SIG-M5 (cell line): ENCODE data around the gene GOLGA7B.

ENCODE experiments used
- DNase-seq: peaks from one replicate; lab custom pipeline; 2025; lab: John Stamatoyannopoulos, UW

GOLGA7B gene

DNA sequence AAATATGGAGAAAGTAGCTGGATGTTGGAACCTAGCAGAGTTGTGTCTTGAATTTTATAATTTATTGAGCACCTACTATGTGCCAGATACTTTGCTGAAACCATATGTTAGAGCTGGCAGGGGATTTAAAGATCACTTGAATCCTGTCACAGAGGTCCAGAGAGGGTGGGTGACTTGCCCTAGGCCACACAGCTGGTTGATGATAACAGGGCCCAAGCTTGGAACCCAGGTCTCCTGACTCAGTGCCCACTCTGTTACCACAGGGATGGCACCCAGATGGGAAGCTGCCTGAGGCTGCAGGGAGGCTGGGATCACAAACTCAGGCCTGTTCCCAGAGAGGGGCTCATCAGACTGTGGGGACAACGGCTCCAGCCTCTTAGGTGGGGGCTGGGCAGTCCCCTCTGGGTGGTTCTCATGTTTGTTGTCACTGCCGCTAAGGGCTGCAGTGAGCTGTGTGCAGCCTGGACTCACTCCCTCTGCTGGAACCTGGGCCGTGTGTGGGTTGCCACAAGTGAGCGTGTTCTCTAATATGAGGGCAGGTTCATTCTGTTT is 18.6 kb downstream of the GOLGA7B start:
- DNase-seq, result no peak

DNA sequence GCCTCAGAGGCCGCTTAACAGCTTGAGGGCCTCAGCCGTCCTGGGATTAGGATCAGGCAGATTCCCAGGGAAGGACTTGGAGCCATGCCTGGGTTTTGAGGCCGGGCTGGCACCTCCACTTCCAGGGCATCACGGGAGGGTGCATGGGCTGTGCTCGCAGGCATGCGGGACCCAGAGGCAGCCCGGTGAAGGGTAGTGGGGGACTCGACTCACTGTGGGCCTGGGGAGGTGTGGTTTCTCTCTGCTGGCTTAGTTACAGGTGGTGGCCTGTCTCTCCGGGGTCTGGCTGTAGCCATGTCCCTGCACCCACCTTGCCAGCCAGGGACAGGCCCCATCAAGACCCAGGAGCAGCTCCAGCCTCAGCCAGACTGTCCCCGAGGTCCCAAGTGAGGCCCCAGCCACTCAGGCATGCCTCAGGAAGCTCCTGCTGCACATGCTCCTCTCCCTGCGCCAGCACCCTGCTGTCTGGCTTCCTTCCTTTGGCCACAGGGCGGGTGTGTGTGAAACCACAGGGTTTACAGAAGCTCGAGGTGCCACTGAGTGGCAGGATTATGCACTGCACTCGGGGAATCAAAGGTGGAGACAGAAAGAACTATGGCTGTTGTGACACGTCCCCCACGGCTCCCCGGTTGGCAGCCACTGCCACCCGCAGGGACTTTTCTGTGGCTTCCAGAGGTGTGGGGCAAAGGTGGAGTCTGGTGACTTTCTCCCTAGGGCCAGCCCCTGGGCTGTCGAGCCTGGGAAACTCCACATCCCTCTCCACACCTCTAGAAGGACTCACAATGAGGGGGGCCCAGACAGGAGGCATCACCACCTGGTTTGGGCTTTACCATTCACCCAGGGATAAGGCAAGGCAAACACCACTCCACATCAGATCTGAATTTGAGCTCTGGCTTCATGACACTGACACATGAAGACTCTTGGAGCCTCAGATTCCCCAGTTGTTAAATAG is 19.7 kb downstream of the GOLGA7B start:
- peak; percentile 36 for DNase-seq

DNA sequence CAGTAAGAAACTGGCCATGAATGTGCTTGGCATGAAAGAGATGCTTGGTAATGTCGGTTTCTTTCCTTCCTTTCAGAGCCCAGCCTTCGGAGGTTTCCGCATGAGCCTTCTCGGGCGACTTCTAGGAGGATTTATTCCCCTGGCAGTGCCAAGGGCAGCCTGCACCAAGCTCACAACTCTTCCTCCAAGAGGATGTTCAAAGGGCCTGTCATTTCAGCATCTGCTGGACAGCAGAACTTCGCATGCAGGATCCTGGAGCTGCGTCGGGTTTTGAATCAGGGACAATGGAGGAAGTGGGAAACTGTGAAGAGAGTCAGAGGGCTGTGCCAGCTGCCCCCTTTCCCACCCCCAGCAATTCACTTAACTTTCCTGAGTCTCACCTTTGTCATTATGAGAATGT is 21.3 kb downstream of the GOLGA7B start:
- no peak for DNase-seq

DNA sequence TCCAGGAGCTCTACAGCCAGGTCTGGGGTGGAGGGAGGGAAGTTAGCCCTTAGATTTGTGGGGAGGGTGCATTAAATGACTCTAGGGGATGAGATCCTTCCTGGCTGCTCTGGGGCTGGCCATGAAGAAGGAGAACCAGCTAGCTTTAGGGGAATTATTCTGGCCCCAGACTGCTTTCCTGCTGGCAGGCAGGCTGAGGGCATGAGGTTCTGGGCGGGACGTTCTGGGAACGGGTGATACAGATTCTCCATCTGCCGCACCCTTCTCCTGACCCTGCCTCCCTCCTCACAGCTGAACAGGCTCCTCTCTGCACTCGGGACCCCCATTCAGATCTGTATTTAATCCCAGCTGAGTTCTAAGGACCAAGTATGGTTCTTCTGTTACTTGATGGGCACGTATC is 23.9 kb downstream of the GOLGA7B start:
- DNase-seq, result no peak

DNA sequence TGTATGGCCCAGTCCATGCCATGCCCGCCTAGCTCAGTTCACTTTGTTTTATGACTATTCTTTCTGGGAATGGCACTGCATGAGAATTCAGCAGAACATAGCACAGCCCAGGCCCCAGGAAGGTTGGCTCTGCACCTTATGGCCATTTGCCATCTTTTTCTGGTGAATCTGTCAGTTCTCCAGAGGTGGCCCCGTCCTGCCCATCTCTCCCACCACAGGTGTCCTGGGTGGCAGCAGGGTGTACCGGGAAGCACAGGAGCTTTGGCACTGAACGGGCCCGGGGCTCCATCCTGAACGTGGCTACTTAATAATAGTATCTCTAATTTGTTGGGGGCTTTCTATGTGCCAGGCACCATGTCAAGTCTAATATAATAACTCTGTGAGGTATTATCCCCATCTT is 24.7 kb downstream of the GOLGA7B start:
- no peak for DNase-seq

DNA sequence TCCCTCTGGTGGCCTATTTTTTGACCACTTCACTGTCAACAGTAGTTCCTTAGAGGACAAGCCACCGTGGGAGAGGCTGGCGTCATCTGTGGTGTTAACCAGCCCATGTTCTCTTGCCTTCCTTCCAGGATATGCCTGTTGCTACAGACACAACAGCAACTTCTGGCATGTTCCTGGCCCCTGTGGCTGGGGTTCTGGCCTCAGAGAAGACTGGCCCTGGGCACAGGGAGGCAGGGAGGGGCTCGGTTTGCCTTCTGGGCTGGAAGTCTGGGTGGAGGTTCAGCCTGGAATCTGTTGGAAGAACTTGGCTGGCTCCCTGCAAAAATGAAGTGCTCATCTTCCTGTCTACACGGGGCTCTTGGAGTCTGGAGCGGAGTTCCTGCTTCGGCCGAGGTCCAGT is 25.7 kb downstream of the GOLGA7B start:
- no peak for DNase-seq

DNA sequence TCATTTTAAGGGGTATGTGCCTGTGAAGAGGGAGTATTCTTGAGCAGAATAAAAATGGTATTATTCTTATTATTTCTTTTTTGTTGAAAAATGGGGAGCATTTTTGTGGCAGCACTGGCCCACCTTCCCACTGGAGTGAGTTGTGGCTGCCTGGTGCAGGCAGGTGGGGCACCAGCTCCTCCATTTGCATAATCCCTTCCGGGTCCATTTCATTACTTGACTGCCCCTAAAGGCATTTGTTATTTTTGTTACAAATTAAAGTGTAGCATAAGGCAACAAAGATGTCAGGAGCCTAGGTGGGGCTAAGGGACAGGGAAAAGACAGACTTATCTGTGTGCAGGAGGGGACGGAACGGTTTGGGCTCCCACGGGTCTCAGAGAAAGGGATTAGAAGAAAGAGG is 26.8 kb downstream of the GOLGA7B start:
- no peak for DNase-seq

DNA sequence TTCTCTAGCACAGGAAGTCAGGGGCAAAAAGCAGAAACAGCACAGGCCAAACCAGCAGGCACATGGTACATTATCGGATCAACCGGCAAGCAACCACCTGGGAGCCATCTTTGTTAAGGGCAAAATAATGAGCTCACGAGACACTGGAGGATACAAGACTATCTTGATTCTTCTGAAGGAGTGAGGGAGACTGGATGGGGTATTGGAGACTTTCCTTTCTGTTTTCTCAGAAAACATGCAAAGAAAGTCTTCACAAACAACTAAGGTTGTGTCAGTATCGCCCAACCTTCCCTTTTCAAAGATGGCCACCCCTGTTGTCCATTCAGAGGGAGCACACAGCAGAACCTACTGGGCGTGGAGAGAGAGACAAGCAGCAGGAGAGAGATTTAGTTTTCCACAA is 29.6 kb downstream of the GOLGA7B start:
- no peak for DNase-seq

DNA sequence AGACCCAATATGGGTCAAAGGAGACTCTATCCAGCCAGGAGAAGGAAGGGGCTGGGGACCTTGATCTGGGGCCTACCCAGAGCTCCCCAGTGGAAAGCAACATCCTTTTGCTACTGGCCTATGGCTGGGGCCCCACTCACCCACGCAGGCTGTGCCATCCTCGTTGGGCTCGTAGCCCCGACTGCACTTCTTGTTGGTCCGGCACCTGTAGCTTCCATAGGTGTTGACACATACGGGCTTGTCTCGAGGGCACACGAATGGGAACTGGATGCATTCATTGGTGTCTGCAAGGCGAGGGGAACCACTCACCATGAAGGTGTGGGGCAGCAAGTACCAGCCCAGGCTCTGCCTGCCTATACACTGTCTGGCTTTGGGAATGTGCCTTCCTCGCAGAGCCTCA is 30.5 kb downstream of the GOLGA7B start:
- DNase-seq, result no peak

DNA sequence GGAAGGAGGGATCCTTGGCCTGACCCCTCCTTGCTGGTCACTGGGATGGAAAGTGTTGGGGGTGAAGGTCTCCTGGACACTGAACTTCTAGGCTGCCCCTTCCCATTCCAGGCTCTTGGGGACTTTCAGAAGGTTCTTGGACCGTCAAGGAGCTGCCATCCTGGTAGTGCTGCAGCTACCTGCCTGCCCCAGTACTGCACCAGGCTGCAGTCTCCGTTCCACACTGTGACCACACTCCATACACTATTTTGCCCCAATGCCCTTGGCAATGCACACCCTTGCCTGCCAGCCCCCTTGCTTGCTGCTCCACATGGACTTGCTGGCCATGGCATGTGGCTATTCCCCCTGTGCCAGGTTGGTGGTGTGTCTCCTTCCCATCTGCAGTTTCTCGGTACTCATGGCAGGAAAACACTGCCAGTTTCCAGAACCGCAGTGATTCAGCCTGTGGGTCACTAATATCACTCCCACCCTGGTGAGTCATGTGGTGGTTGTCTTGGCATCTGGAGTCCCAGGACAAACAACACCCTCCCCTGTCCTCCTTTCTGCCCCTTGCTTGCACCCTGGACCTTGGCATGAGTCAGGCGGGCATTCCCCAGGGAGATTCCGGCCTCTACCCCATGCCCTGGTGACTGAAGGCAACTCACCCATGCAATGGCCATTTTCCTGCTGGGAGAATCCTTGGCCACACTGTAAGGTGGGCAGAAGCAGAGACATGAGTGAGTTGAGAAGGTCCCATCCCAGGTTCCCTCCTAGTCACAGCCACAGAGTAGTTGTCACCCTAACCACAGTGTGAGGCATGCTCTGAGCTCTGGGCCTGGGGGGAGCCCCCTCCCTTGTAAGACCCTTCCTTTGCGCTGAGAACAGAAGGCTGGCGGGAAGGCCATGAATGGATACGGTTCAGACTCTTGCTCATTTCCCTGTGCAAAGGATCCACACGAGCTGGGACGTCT is 32.8 kb downstream of the GOLGA7B start:
- no peak for DNase-seq

DNA sequence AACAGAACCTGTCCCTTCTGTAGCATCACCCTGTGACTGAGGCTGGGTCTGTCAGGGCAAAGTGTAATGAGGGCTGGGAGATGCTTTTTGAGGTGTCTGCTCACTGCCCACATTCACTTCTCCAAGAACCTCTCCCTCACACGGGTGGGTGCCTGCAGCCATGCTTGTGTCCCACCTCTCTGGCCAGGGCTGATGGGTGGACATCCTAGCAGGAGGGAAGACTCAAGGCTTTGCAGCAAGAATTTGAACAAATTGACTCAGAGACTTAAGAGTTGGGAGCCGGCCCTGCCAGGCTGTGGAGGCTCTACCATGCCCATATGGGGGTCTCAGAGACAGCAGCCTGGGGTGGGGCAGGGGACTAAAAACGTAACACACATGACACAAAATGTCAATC is 33.4 kb downstream of the GOLGA7B start:
- DNase-seq, result no peak

DNA sequence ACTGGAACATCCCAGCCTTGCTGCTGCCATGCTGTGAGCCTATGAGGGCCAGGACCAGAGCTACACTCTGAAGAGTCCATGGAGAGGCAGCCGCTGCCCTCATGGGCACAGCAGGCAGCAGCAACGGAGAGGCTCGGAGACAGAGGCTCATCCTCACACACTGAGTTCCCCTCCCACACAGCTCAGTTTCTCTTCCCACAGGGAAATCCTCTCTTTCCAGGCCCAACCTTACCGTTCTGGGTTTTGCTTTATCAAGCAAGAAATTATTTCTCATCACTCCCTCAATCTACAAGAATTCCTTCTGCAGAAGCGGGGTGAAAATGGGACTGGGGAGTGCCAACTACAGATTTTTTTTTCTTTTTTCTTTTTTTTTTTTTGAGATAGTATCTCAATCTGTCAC is 36.6 kb downstream of the GOLGA7B start:
- no peak for DNase-seq

DNA sequence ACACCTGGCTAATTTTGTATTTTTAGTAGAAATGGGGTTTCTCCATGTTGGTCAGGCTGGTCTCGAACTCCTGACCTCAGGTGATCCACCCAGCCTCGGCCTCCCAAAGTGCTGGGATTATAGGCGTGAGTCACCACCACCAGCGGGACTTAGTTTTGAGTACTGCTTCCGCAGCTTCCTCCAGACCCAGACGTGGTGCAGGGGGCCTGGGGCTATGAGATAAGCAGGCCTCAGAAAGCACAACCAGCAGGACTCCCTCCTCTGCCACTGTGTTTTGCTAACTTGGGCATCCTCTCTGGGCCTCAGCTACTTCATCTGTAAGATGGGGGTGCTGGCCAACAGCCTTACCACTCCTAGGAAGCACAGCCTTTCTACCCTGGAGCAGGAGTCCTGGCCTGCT is 37.8 kb downstream of the GOLGA7B start:
- DNase-seq, result no peak

DNA sequence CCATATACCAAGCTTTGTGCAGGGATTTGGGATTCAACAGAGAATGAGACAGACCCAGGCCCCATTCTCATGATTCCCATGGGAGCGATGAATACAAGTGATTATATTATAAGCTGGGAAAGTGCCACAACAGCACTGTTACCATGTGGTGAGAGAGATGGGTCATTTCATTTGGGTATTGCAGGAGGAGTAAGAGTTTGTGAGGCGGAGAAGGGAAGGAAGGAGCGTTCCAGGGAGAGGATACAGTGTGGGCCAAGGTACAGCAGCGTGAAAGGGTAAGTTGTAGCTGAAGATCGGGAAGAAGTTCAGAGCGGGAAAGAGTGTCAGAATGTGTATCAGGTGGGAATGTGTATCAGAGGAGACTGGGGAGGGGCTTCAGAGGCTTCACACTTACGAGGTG is 38.5 kb downstream of the GOLGA7B start:
- DNase-seq, result no peak

DNA sequence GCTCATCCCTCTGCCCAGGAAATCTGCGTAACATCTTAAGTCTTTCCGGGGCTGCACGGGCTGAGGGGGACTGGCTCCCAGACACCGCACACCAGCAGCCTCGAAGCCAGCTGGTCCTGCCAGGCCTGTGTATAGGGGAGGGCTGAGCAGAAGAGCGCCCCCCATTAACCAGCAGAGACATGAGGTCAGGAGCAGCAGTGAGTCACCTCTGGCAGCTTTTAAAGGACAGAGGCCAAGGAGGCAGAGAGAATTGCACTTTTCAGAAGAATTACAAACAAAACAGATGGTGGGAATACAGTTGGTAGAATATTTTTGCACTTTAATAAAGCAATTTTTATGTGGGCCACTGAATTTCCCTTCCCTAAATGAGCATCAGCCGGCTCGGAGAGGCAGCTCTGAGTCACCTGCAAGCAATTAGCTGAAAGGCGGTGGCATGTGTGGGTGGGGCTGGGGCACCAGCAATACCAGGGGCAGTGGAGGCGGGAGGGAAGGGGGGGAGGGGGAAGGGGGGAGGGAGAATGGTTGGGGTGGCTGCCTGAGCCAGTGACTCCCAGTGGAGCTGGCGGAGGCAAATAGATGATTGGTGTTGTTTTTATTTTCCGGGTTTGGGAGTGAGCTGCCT is 39.1 kb downstream of the GOLGA7B start:
- DNase-seq, result no peak

DNA sequence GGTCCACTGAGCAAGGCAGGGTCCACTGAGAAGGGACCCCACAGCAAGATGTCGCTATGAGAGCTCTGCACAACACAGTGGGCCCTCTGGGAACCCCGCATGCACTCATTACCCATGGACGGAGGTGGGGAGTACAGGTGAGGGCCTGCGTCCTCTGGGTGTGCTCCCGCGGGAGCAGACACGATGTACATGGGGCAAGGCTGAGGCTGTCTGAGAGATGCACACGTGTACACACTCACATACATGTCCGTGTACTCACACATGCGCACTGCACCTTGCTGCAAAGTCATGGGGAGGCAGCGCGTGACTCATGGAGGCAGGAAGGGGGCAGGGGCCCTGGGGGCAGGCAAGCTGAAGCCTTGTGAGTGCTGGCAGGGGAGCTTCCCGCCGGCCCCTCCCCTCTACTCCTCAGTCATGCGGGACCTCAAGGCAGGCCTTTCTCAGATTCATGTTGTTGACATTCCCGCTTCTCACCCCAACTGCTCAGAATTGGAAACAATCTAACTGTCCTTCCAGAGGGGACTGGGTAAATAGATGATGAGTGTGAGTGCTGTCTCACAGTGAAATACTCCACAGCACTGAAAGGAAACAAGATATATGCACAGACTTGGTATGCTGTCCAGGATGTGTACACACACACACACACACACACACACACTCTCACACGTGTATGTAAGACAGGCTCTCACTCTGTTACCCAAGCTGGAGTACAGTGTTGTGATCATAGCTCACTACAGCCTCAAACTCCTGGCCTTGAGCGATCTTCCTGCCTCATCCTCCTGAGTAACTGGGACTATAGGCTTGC is 40.0 kb downstream of the GOLGA7B start:
- no peak for DNase-seq

DNA sequence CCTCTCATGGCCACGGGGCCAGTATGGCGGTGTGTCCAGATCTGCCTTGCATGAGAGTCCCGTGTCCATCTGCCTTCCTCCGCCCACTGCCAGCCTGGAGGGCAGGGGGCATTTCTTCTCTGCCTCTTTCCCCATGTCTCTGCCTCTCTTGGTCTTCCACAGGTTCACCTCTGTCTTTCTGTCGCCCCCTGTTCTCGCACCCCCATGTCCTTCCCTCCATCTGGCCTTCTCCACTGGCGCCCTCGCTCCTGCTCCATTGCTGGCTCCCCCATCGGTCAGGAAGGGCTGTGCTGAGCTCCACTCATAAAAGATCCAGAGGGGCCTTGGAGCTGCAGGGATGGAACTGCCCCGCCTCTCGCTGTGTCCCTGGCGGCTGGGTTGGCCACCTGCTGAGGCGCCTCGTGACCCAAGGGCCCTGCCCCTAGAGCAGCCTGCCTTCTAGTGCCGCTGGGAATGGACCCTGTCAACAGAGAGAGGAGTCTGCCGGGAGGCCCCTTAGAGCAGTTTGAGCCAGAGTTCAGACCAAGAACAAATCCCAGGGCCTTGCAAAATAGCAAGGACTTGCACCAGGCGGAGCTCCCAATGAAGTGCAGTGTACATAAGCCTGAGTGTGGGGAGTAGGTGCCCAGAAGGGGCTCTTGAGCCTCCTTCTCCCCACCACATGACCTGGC is 42.0 kb downstream of the GOLGA7B start:
- no peak for DNase-seq

DNA sequence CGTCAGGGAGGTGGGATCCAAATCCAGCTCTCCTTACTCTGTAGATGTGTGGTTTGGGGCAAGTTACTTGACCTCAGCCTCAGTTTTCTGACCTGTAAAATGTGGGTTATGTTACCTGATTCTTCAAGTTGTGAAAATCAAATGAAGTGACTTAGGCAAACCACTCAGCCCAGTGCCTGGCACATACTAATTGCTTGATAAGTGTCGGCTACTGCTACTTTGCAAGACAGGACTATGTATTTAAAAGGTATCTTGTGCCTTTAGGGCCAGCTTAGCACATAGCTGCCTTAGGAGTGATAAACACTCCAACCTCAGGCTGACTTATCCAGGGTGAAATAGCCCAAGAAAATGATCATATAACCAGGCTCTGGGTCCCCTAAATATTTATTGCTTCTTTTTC is 42.9 kb downstream of the GOLGA7B start:
- no peak for DNase-seq

DNA sequence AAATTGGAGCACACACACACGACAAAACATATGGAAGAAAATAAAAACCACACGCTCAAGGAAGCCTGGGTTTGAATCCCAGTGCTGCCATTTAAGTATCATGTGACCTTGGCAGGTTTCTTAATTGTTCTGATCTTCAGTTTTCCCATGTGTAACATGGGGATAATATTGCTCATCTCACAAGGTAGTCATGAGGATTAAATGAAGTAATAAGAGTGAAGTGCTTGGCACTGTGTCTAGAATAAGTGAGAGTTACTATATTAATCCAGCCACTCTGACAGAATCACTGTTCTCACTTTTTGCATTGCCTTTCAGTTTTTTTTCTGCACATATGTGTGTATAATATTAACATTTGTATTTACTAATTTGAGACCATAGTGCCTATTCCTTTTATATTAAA is 43.3 kb downstream of the GOLGA7B start:
- DNase-seq, result no peak

DNA sequence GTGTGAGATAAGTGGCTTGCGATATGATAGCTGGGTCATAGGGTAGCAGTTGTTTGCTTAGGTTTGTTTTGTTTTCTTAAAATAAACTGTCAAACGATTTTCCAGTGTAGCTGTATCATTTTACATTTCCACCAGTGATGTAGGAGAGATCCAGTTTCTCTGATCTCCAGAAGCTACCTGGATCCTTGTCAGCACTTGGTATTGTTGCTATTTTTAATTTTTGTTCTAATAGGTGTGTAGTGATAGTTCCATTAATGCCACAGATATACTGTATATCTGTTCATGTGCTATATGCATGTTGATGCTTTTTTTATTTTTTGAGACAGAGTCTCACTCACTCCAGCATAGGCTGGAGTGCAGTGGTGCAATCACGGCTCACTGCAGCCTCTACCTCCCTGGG is 44.4 kb downstream of the GOLGA7B start:
- no peak for DNase-seq

DNA sequence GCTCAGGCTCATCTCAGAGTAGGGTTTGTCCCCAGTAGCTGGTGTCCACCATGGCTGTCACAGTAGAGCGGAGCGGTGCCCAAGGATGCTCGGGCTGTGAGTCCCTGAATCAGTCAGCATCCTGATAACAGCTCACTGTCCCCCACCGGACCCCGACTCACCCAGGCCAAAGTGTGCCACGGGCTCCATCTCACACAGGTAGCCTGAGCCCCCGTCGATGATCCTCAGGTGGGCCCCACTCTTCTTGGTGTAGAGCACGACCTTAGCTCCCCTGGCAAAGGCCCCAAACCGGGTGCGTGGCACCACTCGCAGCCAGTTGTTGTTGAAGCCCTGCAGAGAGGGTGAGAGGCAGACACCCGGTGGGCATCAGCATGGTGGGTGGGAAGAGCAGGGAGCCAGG is 45.4 kb downstream of the GOLGA7B start:
- DNase-seq, result no peak
